ENCODE results near the gene MRPS2.

- TF ChIP-seq CTCF (conservative IDR thresholded peaks at IDR 0.05; ENCODE audit: low read depth in 2 of 2) (no peak), EZH2phosphoT487 (IDR thresholded peaks at IDR 0.05; ENCODE audit: unreplicated experiment) (no peak), CREB1 (CRISPR knock-in tag; IDR thresholded peaks at IDR 0.05; ENCODE audit: low read depth) (no peak), POLR2AphosphoS5 (IDR thresholded peaks at IDR 0.05; ENCODE audit: low read depth) (no peak), EZH2 (IDR thresholded peaks at IDR 0.05; ENCODE audit: low read depth, unreplicated experiment) (no peak), ETS1 (IDR thresholded peaks at IDR 0.05) (no peak), ZNF114 (CRISPR knock-in tag; IDR thresholded peaks at IDR 0.05) (no peak), JUNB (IDR thresholded peaks at IDR 0.05; ENCODE audit: unreplicated experiment) (no peak), NANOG (IDR thresholded peaks at IDR 0.05; ENCODE audit: borderline replicate concordance) (no peak)
- TF ChIP-seq, protein P1, sequence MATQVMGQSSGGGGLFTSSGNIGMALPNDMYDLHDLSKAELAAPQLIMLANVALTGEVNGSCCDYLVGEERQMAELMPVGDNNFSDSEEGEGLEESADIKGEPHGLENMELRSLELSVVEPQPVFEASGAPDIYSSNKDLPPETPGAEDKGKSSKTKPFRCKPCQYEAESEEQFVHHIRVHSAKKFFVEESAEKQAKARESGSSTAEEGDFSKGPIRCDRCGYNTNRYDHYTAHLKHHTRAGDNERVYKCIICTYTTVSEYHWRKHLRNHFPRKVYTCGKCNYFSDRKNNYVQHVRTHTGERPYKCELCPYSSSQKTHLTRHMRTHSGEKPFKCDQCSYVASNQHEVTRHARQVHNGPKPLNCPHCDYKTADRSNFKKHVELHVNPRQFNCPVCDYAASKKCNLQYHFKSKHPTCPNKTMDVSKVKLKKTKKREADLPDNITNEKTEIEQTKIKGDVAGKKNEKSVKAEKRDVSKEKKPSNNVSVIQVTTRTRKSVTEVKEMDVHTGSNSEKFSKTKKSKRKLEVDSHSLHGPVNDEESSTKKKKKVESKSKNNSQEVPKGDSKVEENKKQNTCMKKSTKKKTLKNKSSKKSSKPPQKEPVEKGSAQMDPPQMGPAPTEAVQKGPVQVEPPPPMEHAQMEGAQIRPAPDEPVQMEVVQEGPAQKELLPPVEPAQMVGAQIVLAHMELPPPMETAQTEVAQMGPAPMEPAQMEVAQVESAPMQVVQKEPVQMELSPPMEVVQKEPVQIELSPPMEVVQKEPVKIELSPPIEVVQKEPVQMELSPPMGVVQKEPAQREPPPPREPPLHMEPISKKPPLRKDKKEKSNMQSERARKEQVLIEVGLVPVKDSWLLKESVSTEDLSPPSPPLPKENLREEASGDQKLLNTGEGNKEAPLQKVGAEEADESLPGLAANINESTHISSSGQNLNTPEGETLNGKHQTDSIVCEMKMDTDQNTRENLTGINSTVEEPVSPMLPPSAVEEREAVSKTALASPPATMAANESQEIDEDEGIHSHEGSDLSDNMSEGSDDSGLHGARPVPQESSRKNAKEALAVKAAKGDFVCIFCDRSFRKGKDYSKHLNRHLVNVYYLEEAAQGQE (IDR thresholded peaks at IDR 0.05; ENCODE audit: unreplicated experiment): no peak
Observed at GRCh38 chr9:135501261-135502167, 1.0 kb downstream of the MRPS2 start.
